A673 (cell line): ENCODE data around the gene MUC22. TPM values are rescaled to one million over a fixed set of nuclear protein-coding genes. Genes with fewer than 3 reads are reported as not detected.

Experiments used
- BruUV-seq: library from RNA; stranded (reverse); fragments of 400-500 nt; replicated peaks from 2 replicates; lab custom pipeline; 2021; lab: Mats Ljungman, UMichigan
- CTCF ChIA-PET: fragments of 300-600 bp; sonication (Branson Sonifier 250); formaldehyde crosslinking; loops from one replicate; lab custom pipeline; 2022; ENCODE audit warnings: antibody characterized with exemption; lab: Charles Lee
- POLR2A ChIA-PET: fragments of 300-600 bp; sonication (Branson Sonifier 250); formaldehyde crosslinking; loops from one replicate; lab custom pipeline; 2022; ENCODE audit warnings: antibody characterized with exemption; ENCODE audit not compliant: low non-redundant PET; lab: Charles Lee
- DNase-seq: peaks from one replicate; pipeline ENCODE4 v3.0.0-alpha.2; 2015; ENCODE audit warnings: low spot score
- H3K27ac ChIP-seq: fragments of 200-600 bp; sonication (generic); 2 replicates; pipeline ENCODE4 v1.5.1; 2016; ENCODE audit warnings: mixed run types, low read depth, mild to moderate bottlenecking, mixed read lengths, antibody characterized with exemption, low read length; ENCODE audit not compliant: poor library complexity, severe bottlenecking
- H3K27me3 ChIP-seq: fragments of 200-600 bp; sonication (generic); replicated peaks from 2 replicates; pipeline ENCODE4 v1.6.1; 2017; ENCODE audit warnings: mixed run types, low read depth, mild to moderate bottlenecking, mixed read lengths, antibody characterized with exemption, low read length; ENCODE audit not compliant: insufficient read depth, poor library complexity
- H3K36me3 ChIP-seq: fragments of 200-600 bp; sonication (generic); 2 replicates; pipeline ENCODE4 v1.6.1; 2016; ENCODE audit warnings: mixed run types, mild to moderate bottlenecking, mixed read lengths, antibody characterized with exemption, low read length; ENCODE audit not compliant: insufficient read depth, poor library complexity, severe bottlenecking
- H3K4me1 ChIP-seq: fragments of 200-600 bp; sonication (generic); 2 replicates; pipeline ENCODE4 v1.6.1; 2017; ENCODE audit warnings: mixed run types, mild to moderate bottlenecking, mixed read lengths, antibody characterized with exemption, low read length; ENCODE audit not compliant: insufficient read depth, poor library complexity, severe bottlenecking
- H3K4me3 ChIP-seq: fragments of 200-600 bp; sonication (generic); 2 replicates; pipeline ENCODE4 v1.5.1; 2016; ENCODE audit warnings: low read depth, mixed run types, mild to moderate bottlenecking, mixed read lengths, low read length; ENCODE audit not compliant: poor library complexity, severe bottlenecking
- H3K9me3 ChIP-seq: fragments of 200-600 bp; sonication (generic); 2 replicates; pipeline ENCODE4 v1.6.1; 2016; ENCODE audit warnings: mixed run types, low read depth, mild to moderate bottlenecking, mixed read lengths, antibody characterized with exemption, low read length; ENCODE audit not compliant: poor library complexity, severe bottlenecking
- EZH2 ChIP-seq: fragments of 200-600 bp; sonication (generic); IDR thresholded peaks from 2 replicates; pipeline ENCODE4 v1.6.1; 2017; ENCODE audit warnings: borderline replicate concordance, low read depth, mild to moderate bottlenecking, mixed read lengths, antibody characterized with exemption, low read length; ENCODE audit not compliant: poor library complexity, severe bottlenecking
- intact Hi-C: fragments of 100-400 bp; cut with micrococcal nuclease; formaldehyde crosslinking; loops from one replicate; pipeline ENCODE4 v1.10.0; 2022; ENCODE audit not compliant: unreplicated experiment
- total RNA-seq: library from RNA; stranded (reverse); gene quantifications from 2 replicates; pipeline ENCODE4 v1.2.3, GENCODE V29; 2021
- TF ChIP-seq, protein P1 (sequence below): fragments of 300-800, 200-600 bp; sonication (generic); conservative IDR thresholded peaks from 2 replicates; pipeline ENCODE4 v1.5.1; 2017; ENCODE audit warnings: low read depth, mild to moderate bottlenecking, antibody characterized with exemption, low read length, moderate library complexity, mixed read lengths

MUC22 gene
- total RNA-seq, 1 experiment from 2014 or later: not detected

DNA sequence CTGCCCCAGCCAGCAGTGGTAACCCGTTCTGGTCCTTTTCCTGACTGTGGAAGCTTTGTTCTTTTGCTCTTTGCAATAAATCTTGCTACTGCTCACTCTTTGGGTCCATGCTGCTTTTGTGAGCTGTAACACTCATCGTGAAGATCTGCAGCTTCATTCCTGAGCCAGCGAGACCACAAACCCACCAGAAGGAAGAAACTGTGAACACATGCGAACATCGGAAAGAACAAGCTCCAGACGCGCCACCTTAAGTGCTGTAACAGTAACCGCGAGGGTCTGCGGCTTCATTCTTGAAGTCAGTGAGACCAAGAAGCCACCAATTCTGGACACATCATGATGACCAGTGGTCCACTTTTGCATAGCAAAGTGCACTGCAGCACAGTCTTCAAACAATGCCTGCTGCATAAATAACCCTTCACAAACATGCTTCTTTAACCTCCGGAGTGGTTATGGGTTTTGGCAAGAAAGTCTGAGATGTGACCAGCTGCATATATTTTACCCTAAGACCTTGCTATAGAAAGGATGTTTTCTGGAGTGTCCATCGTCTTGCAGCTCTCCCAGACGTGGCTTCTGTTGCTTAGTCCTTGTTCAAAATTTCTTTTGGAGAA, 8.9 kb upstream of the MUC22 start:
- H3K27me3 ChIP-seq: no peaks in the 10 kb centered on the region
- TF ChIP-seq, protein P1, sequence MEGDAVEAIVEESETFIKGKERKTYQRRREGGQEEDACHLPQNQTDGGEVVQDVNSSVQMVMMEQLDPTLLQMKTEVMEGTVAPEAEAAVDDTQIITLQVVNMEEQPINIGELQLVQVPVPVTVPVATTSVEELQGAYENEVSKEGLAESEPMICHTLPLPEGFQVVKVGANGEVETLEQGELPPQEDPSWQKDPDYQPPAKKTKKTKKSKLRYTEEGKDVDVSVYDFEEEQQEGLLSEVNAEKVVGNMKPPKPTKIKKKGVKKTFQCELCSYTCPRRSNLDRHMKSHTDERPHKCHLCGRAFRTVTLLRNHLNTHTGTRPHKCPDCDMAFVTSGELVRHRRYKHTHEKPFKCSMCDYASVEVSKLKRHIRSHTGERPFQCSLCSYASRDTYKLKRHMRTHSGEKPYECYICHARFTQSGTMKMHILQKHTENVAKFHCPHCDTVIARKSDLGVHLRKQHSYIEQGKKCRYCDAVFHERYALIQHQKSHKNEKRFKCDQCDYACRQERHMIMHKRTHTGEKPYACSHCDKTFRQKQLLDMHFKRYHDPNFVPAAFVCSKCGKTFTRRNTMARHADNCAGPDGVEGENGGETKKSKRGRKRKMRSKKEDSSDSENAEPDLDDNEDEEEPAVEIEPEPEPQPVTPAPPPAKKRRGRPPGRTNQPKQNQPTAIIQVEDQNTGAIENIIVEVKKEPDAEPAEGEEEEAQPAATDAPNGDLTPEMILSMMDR: no peak
- no peak for TF ChIP-seq EZH2
- intact Hi-C loops: no loop called here
- H3K36me3 ChIP-seq: no peaks in the 10 kb centered on the region
- H3K9me3 ChIP-seq: no peaks in the 10 kb centered on the region
- POLR2A ChIA-PET: no interaction called here
- no peaks in the 10 kb centered on the region for H3K4me1 ChIP-seq
- CTCF ChIA-PET: no interaction called here
- BruUV-seq: no TSS peak
- DNase-seq: no peak
- no peak overlapping the region for H3K4me3 ChIP-seq
- H3K27ac ChIP-seq: no peak overlapping the region

- BruUV-seq: no TSS peak
- Histone ChIP-seq H3K9me3 (no peaks in the 10 kb centered on the region), H3K27me3 (no peaks in the 10 kb centered on the region), H3K4me3 (no peak overlapping the region), H3K36me3 (no peaks in the 10 kb centered on the region), H3K4me1 (no peaks in the 10 kb centered on the region), H3K27ac (no peak overlapping the region)
- DNase-seq: no peak
- TF ChIP-seq, protein P1: no peak
- TF ChIP-seq EZH2: no peak
- CTCF ChIA-PET: no interaction called here
- intact Hi-C loops: no loop called here
- POLR2A ChIA-PET: no interaction called here
Measured at GRCh38 chr6:31002471-31002870, 7.8 kb upstream of the MUC22 start.

- ChIA-PET CTCF (no interaction called here), POLR2A (no interaction called here)
- Histone ChIP-seq H3K27ac (no peak overlapping the region), H3K36me3 (no peaks in the 10 kb centered on the region), H3K27me3 (no peaks in the 10 kb centered on the region), H3K4me1 (no peaks in the 10 kb centered on the region), H3K9me3 (no peaks in the 10 kb centered on the region), H3K4me3 (no peak overlapping the region)
- no peak for TF ChIP-seq EZH2
- TF ChIP-seq, protein P1: no peak
- intact Hi-C loops: no loop called here
- BruUV-seq: no TSS peak
- no peak for DNase-seq
Measured at GRCh38 chr6:31004794-31005193, 5.5 kb upstream of the MUC22 start.
